Stimulated activated CD8-positive, alpha-beta memory T cell treated with anti-CD3 and anti-CD28 coated beads, Interleukin-12 subunit alpha, Interleukin-12 subunit beta, amount 100 ng/mL, for 1 hour (primary cell): ENCODE results near the gene RNF123.

ENCODE experiments used
- DNase-seq: peaks from one replicate; pipeline ENCODE4 v3.0.0-alpha.2; 2020; ENCODE audit warnings: low read depth

RNF123 gene

DNA sequence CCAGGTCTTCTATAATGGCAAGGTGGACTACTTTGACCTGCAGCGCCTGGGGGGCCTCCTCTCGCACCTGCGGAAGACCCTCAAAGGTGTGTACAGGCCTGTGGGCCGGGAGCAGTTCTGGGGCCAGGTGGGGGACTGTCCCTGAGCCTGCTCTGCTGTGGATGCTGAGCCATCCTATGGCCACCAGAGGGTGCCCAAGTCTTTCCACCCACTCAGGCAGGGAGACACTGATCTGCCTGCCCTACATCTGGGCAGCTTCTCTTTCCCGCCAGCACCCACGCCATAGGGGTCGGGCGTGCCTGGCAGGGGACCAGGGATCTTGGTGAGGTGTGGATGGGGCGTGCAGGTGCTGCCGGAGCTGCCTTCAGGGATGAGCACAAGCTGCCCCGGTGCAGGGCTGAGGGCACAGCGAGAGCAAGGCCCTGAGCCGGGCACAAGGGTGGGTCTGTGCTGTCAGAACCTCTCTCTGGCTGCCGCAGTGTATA, 14.1 kb downstream of the RNF123 start:
- peak; percentile 47 for DNase-seq

DNA sequence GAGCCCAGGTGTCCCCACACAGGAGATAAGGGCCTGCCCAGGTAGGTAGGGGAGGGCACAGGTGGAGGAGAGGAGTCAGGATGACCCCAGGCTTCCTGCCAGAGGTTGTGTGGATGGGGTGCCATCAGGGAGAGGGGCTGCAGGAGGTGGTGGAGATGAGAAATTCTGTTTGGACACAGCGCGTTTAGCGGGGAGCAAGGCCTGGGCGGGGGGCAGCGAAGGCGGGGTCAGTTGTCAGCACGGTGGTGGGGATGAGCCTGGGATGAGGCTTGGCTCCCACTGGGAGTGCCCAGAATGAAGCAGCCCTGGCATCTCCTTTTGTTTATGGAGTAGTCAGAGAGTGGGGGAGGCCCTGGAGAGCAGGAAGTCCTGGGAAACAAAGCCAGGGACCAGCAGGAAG, 14.6 kb downstream of the RNF123 start:
- no peak for DNase-seq

DNA sequence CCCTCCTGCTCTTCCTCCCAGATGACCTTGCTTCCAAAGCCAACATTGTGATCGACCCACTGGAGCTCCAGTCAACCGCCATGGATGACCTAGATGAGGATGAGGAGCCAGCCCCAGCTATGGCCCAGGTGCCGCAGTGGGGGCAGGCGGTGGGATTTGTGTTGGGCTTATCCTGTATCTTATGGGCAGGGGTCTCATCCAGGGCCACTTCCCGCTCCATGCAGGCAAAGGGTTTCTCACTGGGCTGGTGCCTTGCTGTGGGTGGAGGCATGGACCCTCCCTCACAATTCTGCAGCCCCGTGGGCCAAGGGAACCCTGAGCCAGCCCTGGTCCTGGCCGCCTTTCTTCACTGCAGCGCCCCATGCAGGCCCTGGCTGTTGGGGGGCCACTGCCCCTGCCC, 15.3 kb downstream of the RNF123 start:
- DNase-seq: no peak

DNA sequence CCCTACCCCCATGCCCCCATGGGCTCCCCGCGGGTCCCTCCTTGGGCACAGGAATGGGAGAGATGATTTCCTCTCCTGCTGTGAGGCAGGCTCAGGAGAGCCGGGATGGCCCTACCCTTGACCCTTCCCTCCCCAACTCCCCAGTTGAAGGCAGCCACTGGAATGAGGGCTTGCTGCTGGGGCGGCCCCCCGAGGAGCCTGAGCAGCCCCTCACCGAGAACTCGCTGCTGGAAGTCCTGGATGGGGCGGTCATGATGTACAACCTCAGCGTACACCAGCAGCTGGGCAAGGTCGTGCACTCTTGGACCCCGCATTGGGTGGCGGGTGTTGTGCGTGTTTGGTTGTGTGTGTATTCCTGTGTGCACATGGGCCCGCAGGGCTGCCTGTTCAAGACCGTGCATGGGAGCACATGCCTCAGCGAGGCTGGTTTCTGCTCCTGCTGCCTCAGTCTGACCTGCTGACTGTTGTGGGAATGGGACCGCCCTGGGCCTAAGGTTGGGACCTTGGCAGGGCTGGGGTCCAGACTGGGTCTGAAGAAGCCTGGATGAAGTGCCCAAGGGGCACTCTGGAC, 16.1 kb downstream of the RNF123 start:
- DNase-seq: no peak

DNA sequence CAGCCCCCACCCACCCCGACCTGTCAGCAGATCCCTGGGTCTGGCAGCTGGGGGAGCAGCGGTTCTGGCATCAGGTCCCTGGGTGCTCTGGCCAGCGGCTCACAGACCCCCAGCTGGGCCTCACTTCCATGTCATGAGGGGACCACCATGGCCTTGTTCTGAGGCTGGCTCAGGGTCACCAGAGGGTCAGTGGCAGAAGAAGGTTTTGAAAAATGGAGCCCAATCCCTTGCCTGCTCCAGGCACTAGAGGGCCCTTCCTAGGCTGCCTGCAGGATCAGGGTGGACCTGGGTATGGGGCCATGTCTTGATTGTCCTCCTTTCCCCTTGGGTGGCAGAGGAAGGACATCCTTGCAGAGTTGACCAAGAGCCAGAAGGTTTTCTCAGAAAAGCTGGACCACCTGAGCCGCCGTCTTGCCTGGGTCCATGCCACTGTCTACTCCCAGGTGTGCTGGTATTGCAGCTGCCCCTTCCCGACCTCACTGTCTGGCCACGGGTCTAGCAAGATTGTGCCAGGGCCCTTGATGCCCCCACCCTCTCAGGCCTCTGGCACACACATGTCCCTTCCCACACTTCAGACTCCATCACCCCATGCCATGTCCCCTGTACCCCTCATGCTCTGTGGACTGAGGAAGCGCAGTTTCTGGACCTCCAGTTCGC, 17.2 kb downstream of the RNF123 start:
- no peak for DNase-seq

DNA sequence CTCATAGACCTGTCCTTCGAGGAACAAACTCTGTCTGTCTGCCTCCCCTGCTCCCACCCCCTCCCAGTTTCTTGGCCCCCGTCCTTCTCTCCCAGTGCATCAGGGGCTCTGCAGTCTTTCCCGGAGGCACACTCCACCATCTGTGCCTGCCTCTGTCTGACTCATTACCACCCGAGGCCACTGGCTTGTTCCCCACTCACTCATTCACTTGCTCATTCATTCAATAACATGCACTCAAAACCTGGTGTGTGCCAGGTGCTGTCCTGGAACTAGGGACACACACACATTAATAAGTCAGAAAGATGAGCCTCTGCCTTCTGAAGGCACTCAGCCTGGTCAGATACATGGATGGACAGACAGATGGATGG, 17.7 kb downstream of the RNF123 start:
- DNase-seq: no peak

DNA sequence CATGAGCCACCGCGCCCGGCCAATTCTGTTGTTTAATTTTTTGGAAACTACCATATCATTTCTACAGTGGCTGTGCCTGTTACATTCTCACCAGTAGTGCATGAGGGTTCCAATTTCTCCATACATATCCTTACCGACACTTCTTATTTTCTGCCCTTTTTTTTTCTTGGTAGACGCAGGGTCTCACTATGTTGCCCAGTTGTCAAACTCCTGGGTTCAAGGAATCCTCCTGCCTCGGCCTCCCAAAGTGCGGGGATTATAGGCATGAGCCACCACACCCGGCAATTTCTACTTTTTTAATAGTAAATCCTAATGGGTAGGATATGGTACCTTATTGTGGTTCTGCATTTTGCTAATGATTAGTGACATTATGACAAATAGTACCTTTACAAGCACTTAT, 20.5 kb downstream of the RNF123 start:
- no peak for DNase-seq

DNA sequence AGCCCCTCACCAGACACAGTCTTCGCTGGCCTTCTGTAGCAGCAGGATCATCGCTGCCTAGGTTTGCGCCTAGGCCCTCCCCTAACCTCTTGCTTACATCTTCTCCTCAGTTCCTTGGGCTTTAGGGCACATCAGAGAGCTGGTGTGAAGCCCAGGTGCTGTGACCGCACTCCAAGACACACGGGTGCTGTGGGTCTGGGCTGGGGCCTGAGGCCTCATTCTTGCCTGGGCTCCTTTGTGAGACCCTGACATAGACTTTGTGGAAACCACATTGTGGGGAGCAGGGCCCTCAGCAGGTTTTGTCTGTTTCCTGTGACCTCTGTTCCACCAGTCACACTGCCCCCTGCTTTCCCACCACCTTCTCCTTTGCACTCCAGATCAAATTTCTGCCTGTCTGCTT, 22.1 kb downstream of the RNF123 start:
- DNase-seq: no peak

DNA sequence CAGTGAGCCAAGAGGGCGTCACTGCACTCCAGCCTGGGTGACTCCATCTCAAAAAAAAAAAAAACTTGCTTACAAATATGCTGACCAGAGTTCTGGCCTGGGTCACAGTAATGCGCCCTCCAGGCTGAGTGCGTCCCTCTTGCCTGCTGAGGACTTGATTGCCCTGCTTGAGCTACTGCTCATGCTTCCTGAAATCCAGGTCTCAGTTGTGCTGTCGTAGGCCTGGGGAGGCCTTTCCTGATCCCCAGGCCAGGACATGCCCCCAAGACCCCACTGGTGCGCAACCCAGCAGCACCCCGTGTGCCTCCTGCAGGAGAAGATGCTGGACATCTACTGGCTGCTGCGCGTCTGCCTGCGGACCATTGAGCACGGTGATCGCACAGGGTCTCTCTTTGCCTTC, 22.8 kb downstream of the RNF123 start:
- DNase-seq: no peak

DNA sequence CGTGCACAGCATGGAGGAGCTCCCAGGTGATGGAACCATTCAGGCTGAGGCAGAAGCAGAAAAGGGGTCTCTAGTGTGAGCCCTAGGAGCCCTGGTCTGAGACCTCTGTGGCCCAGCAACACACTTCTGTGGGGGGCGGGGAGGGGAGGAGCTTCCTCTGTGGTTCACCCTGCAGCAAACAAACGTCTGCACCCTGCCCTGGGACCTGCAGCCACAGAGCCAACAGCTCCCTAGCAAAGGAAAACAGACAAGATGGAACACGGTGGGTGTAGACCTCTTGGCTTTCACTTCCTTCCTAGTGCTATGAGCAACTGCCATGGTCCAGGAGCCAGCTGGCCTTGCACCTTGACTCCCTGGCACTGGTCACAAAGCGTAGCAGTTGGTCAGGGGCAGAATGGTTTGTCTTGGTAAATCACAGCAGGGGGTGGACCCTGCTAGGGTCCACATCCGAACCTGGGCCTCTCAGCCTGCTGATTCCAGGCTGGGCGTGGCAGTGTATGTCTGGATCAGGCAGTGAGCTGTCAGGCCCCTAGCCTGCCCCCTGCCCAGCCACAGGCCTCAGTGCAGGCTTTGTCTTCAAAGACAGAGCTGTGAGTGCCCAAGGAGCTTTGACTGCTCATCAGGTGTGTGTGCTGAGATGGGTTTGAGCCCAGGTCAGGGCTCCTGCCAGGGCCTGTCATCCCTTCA, 23.4 kb downstream of the RNF123 start:
- no peak for DNase-seq

DNA sequence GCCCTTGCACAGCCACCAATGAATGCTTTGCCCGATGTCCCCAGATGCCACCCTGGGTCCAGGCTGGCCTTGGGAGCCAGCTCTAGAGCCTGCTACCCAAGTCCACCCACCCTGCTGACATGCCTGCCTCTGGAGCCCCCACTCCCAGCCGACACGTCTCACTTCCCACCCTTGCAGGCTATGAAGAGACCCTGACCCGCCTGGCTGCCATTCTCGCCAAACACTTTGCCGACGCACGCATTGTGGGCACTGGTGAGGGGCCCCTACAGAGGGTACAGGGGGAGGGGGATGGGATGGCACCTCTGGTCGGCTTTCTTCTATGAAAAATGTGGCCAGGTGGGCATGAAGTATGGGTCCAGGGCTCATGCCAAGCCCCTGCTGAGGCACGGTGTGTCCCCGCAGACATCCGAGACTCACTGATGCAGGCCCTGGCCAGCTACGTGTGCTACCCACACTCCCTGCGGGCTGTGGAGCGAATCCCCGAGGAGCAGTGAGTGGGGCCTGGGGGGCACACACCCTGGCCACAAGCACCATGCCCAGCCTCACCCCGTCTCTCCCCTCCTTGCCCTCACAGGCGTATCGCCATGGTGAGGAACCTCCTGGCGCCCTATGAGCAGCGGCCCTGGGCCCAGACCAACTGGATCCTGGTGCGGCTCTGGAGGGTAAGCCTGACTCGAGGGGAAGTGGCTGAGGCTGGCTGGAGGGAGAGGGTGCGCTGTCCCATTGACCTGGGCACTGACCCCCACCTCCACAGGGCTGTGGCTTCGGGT, 24.2 kb downstream of the RNF123 start:
- no peak for DNase-seq

DNA sequence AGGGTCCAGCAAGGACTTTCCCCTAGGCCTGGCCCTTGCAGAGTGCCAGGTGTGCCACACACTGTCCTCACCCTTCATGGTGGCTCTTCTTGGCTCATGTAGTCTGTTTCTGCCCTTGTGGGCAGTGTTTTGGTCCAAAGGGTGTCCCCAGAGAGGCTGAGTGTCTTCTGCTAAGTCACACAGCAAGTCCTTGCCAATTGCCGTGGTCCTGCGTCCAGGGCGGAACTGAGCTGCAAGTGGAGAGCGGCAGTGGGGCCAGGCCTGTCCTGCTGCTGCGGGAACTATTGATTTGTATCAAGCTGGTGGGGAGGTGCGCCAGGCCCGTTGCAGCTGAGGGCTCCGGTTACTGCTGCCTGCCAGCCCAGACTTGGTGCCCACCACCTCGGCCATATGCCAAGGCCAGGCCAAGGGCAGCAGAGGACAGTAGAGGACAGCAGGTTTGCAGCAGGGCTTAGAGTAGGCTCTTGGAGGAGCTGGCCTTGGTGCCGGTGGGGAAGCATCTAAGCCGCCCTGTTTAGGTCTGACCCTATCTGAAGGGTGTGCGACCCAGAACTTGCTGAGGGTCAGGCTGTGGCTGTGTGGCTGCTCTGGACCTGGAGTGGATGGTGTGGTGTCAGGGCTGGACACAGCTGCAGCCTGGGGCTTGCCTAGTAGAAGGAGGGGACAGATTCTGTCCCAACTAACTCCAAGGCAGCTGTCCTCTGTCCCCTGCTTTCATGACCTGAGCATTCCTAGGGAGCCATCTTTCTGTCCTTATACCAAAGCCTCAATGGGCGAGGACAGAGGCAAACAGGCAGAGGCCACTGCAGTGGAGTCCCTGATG, 25.6 kb downstream of the RNF123 start:
- DNase-seq: no peak

DNA sequence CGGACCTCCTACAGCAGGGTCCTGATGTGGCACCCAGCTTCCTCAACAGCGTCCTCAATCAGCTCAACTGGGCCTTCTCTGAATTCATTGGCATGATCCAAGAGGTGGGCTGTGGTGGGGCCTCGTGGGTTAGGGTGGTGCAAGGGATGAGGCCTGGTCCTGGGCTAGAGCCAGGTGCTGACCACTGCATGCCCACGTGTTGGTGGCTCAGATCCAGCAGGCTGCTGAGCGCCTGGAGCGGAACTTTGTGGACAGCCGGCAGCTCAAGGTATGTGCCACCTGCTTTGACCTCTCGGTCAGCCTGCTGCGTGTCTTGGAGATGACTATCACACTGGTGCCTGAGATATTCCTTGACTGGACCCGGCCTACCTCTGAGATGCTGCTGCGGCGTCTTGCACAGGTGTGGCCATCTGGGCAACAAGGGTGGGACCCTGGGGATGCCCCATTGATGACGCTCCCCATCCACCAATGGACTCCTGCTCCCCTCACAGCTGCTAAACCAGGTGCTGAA, 26.3 kb downstream of the RNF123 start:
- DNase-seq: no peak

DNA sequence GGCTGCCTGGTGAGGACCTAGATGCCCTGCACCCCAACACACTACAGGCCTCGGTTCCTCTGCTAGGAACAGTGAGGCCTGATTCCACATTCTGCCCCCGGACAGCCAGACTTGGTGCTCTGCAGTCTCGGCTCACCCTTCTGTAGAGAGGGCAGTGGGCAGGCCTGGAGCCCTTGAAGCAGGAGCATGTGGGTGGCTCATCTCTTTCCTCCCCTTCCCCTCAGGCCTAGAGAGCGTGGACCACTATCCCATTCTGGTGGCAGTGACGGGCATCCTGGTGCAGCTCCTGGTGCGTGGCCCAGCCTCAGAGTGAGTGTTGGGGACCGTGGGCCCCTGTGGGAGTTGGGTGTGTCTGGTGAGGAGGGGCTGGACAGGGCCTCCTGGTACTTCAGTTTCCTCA, 26.8 kb downstream of the RNF123 start:
- DNase-seq: no peak

DNA sequence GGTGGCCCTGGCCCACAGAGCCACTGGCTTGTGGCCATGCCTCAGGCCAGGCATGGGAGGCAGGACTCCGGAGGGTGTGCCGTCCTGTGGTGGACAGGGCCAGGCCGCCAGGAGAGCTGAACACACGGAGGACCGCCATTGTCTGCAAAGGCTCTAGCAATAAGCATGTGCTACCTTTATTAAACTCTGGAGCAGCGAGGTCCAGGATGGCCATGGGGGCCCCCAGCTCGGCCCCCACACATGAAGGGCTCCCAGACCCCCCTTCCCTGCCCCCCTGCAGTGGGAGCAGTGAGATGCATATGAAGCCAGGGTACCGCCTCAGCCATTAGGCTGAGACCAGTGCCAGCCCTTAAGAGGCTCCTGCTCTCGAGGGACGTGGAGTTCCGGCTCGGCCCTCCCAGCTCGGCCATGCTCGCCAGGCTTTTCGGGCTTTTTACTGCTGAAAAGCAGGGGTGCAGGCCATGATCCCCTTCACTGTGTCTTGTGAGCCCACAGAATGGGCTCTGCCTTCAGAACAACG, 27.4 kb downstream of the RNF123 start:
- no peak for DNase-seq

DNA sequence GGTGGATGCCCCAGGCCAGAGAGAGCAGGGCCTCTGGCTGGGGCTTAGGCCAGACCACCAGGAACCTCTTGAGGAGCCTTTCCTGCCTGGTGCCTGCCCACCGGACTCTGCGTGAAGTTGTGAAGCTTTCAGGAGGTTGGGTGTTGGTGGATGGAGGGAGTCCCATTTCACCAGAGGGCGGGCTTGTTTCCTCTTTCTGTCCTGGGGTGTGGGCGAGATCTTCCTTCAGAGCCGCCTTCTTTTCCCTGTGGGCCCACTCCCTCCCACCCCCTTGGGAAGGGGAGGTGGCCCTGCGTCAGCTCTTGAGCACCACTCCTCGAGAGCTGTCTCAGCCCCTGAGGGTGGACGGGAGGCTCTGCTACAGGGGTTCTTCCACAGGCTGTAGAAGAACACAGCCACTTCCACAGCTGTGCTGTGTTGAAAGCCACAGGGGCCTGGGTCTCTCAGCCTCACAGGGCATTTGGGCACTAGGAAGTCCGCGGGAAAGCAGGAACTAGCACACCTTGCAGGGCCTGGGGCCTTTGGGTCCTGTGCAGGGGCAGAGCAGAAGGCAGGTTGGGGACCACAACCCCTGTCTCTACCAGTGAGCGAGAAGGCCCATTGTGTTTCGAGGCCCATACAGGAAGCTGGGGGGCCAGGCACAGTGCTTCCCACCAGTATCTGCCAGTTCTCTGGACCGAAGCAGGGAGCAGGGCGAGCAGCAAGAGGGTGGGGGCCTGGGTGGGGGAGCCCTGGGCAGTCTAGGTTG, 28.0 kb downstream of the RNF123 start:
- no peak for DNase-seq

DNA sequence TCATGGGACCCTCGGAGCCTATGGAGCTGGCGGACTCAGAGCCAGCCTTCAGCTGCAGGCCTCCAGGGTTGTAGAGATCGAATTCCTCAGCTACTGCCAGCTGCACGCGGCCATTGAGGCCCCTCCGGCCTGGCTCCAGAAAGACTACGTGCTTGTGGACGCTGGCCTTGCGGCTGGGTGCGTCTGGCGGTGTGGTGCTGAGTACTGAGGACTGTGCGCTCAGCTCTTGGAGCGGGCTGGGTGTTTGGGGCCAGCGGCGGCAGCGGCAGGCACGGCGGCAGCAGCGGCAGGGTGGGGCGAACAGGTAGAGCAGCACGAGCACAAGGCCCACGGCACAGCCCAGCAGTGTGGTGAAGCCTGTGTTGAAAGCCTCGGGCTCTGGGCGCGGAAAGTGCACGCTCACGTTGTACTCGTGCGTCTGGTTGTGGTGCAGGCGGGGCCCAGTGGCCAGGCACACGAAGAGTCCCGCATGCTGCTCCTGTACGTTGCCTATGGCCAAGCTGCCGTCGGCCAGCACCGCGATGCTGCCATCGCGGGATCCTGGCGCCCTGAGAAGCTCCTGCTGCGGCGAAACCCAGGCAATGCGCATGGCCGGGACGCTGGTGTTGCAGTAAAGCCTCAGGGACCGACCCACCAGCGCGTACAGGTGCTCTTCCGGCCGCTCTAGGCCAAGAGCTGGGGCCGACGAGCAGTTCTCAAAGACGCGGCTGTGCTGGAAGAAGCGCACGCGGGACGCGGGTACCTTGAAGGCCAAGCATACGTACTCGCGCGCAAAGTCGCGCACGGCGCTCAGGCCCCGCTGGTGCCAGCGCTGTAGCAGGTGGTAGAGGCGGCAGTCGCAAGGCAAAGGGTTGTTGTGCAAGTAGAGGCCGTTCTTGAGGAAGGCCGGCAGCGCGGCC, 28.9 kb downstream of the RNF123 start:
- no peak for DNase-seq

DNA sequence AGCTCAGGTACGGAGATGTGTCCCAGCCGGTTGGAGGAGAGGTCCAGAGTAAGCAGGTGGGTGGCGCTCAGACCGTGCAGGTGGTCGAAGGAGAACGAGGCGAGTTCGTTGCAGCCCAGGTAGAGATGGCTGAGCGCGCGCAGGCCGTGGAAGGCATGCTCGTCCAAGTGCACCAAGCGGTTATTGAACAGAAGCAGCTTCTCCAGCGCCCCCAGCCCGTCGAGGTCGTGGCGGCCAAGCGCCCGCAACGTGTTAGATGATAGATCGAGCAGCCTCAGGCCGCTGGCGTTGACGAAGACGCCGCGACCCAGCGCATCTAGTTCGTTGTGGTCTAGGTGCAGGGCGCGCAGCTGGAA, 29.5 kb downstream of the RNF123 start:
- no peak for DNase-seq

DNA sequence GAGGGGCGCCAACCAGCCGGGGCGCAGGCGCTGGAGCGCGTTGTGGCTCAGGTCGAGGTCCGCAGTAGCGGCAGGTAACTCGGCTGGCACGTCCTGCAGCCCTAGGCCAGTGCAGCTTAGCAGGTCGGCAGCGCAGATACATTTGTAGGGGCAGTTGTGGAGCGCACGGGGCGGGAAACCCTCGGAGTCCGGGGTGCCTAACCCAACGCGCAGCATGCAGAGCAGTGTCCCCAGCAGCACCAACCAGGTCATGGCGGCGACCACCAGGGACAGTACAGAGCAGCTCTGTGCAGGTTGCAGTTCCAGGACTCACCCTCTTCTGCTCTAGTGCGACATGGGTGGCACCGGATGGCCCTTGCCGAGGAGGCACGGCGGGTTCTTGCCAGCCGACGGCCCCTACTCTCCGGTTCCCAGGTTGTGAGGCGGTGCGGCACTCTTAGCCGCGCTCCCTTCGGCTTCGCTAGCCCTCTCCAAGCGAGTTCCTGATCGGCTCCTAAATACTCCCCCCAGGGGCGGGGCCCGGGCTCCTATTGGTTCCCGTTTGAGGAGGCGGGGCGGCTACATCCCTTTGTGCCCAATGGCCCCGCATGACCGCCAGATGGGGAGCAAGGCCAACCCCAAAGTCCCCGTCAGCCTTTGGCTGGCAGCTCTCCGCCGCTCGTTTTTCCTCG, 30.0 kb downstream of the RNF123 start, which contains the start of gene AMIGO3:
Gene AMIGO3, minus strand, starts transcription at position 471 of the 671 bp plus-strand sequence. Its CDS starts 219 bp downstream, at position 252.
- DNase-seq: peak; percentile 83
